Thyroid gland (tissue), 4 donors: ENCODE measurements around the gene TSEN34.

Experiments used
- POLR2A ChIP-seq, 2 donors: fragments of 450-650 bp; IDR thresholded peaks; one replicate each; pipeline ENCODE4 v1.6.1; 2017; ENCODE audit warnings: antibody characterized with exemption in 2 of 2, mild to moderate bottlenecking in 2 of 2, moderate library complexity in 1 of 2
- TF ChIP-seq, protein P1 (sequence below), 6 experiments: fragments of 200-600 bp in 3 of 6; fragments of 450-650 bp in 3 of 6; sonication (generic) in 3 of 6; IDR thresholded peaks; one replicate each; pipeline ENCODE4 v1.5.1; 2016 to 2019; ENCODE audit warnings: antibody characterized with exemption in 6 of 6, mild to moderate bottlenecking in 2 of 6, inconsistent platforms in 1 of 6, moderate library complexity in 1 of 6

DNA sequence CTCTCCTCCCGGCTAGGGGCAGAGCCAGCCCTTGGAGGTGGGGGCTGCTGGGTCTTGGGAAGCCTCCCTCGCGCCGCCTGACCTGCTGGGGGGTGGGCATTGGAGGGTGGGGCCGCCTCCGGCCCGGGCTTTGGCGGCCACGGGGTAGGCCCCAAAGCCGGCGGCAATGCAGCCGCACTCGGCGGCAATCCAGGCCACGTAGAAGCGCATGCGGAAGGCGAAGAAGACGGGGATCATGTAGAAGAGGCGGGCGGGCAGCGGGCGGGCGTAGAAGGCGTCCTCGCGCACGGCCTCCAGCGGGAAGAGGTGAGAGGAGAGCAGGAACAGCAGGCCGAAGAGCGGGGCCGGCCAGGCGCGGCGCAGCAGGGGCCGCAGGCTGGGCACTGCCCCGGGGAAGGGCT is 10.4 kb upstream of the TSEN34 start:
- TF ChIP-seq, protein P1, sequence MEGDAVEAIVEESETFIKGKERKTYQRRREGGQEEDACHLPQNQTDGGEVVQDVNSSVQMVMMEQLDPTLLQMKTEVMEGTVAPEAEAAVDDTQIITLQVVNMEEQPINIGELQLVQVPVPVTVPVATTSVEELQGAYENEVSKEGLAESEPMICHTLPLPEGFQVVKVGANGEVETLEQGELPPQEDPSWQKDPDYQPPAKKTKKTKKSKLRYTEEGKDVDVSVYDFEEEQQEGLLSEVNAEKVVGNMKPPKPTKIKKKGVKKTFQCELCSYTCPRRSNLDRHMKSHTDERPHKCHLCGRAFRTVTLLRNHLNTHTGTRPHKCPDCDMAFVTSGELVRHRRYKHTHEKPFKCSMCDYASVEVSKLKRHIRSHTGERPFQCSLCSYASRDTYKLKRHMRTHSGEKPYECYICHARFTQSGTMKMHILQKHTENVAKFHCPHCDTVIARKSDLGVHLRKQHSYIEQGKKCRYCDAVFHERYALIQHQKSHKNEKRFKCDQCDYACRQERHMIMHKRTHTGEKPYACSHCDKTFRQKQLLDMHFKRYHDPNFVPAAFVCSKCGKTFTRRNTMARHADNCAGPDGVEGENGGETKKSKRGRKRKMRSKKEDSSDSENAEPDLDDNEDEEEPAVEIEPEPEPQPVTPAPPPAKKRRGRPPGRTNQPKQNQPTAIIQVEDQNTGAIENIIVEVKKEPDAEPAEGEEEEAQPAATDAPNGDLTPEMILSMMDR (IDR thresholded peaks at IDR 0.05): no peak
- TF ChIP-seq POLR2A (IDR thresholded peaks at IDR 0.05): no peak
